Stimulated activated CD8-positive, alpha-beta memory T cell treated with anti-CD3 and anti-CD28 coated beads, Interleukin-7, amount 100 ng/mL, for 24 hours (primary cell): Measurements from ENCODE around the gene MCCC1.
"Not testable (repeated sequence)": the region's sequence is repeated elsewhere in the genome, so short reads cannot be mapped to it uniquely, and the experiment has no call there.

ENCODE experiments used
- DNase-seq: peaks from one replicate; pipeline ENCODE4 v3.0.0-alpha.2; 2020; ENCODE audit warnings: low read depth

MCCC1 gene

GRCh38 chr3:183103950-183104349 lies 4.7 kb upstream of the MCCC1 start:
- not testable (repeated sequence) for DNase-seq

GRCh38 chr3:183101040-183101439 lies 1.7 kb upstream of the MCCC1 start:
- DNase-seq, result not testable (repeated sequence)

DNA sequence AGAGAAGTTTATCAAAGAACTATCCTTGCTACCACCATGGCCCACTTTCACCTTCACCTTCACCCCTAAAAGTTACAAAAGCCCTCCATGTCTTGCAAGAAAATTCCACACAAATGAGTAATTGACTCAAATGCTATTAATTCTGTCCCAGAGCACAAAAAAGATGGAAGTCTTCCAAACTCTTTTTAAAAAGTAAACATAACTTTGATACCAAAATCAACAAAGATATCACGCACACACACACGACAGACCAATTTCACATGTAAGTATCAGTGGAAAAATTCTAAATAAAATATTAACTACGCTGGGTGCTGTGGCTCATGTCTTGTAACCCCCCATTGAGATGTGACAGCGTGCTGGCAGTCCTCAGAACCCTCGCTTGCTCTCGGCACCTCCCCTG lies 1.1 kb upstream of the MCCC1 start:
- no peak for DNase-seq

DNA sequence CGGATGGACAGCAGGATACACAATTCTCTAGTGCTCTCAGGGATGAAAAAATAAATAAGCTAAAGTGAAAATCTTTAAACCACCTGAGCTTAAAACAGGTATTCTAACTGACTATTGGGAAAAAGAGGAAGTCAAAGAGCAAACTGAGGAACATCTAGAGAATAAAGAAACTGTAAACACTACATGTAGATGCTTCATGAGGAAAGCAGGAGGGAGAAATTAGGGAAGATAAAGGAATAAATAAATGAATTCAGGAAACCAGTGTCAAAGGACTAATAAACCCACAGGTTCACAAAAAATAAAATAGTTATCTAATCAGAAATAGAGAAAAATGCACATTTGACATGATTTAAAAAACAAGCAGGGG lies 525 bp upstream of the MCCC1 start:
- no peak for DNase-seq

DNA sequence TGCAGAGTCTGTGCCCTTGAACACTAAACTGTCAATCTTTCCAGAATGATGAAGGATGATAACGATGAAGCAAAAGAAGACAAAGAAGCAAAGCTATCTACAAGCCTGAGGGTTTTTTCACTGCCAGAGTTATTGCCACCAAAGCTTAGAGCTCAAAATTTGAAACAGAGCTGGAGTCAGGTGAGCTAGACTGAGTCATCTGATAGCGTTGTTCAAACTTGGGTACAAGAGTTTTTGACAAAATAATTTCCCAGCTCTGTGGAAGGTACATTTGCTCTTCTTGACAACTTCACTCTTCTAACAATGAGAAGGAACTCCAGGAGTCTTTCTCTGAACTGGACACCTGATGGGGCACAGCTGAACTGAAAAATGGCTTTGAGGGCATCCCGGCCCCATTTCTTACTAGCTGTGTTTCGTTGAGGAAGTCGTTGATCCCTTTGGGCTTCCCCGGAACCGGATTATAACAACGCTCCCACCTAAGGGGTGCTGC lies 715 bp downstream of the MCCC1 start:
- DNase-seq, result no peak

DNA sequence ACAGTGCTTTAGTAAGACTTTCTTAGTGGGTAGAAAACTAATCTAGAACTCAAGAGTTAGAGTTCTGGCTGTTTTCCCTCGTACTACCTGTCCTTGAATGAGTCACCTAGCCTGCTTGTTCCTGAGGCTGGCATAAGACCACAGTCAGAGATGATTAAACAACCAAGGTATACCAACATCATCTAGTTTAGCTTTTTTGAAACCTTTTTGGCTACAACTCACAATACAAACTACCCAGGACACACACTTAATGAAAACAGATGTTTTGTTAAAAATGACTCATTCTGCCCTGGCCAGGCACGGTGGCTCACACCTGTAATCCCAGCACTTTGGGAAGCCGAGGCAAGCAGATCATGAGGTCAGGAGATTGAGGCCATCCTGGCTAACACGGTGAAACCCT lies 4.6 kb downstream of the MCCC1 start:
- no peak for DNase-seq

DNA sequence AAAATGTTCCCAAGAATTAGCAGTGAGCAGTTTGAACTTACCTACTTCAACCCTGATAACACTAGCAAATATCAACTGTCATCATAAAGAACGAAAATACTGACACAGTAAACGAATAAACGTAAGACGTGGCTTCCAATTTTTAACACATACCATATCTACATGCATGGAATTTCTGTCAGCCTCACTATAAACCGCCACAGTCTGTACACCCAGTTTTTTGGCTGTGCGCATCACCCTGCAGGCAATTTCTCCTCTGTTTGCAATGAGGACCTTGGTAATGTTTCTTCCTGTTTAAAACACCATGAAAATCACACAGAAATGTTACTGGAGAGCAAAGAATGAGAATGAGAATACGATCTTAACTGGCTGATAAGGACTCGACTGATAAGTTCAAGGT lies 7.0 kb downstream of the MCCC1 start:
- DNase-seq, result no peak

DNA sequence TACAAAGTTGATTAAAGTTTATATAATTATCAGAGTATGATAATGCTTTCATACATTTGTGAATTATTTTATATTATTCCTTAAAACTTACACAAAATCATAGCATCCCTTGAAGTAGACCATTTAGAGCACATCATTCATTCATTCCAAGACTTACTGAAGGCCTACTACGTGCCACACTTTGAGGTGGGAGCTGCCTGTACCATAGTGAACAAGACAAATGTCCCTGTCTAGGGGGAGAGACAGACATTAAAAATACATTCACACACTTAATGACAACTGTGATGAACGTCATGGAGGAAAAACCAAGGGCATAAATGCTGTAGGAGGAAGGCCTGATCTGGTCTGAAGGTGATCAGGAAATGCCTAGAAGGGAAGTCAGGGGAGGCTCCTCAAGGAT lies 12.1 kb downstream of the MCCC1 start:
- DNase-seq, result no peak

DNA sequence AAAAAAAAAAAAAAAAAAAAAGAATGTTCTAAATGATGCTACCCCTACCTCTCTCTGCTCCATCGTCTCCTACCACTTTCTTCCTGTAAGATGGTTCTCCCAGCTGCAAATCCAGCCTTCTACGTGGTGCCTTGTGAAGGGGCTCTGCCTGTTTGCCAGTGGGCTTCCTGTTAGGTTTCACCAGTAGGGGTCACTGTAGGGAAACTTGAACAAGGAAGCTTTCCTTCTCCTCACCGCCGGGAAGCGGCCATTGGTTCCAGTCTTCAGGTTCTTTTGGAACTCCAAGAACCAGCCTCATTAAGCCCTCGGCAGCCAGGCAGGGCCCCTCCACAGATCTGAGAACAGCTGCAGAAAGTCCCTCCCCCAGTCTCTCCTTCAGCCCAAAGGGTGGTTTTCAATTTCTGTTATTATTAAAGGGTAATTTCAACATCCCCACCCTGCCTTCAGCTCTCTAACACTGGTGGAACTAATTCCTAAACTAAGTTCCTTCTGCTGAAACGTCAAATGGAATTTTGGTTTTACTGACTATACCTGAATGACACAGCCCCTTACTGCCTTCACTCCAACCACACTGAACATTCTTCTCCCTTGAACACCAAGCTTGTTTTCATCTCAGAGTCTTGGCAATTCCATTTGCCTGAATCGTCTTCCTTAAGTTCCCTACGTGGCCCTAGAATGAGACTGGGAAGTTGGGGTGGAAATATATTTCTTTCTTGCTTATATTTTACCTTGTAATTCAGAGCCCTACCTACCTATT lies 13.5 kb downstream of the MCCC1 start:
- no peak for DNase-seq

- DNase-seq, result no peak
Measured at GRCh38 chr3:183082355-183082915, 16.9 kb downstream of the MCCC1 start.

GRCh38 chr3:183081459-183082183 lies 17.7 kb downstream of the MCCC1 start:
- no peak for DNase-seq

DNA sequence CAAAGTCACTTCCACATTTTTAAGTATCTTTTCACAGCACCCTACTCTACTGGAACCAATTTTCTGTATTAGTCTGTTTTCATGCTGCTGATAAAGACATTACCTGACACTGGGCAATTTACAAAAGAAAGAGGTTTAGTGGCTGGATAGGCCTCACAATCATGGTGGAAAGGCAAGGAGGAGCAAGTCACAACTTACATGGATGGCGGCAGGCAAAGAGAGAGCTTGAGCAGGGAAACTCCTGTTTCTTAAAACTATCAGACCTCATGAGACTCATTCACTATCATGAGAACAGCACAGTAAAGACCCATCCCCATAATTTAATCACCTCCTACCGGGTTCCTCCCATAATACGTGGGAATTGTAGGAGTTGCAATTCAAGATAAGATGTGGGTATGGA lies 18.7 kb downstream of the MCCC1 start:
- DNase-seq, result no peak

DNA sequence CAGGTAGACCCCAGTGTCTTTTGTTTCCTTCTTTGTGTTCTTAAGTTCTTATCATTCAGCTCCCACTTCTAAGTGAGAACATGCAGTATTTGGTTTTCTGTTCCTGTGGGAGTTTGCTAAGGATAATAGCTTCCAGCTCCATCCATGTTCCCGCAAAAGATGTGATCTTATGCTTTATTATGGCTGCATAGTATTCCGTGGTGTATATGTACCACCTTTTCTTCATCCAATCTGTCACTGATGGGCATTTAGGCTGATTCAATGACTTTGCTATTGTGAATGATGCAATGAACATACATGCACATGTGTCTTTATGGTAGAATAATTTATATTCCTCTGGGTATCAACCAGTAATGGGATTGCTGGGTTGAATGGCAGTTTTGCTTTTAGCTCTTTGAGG lies 24.4 kb downstream of the MCCC1 start:
- no peak for DNase-seq

DNA sequence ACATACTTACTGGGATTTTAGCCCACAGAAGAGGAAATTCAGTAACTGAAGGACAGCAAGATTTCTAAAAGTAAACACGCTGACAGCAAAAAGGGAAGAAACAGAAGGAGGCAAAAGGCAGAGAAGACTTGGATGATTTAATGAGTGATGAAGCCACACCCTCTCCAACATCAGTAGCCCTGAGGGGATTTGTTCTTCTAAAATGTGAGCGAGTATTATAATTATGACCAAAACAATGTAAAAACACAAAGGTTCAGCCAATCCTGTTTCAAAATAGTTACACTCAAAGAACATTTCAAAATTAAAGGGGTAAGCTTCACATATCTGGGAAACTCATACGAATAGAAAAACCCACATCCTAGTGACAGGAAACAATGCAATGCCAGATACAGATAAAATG lies 25.0 kb downstream of the MCCC1 start:
- DNase-seq, result no peak

GRCh38 chr3:183073839-183074238 lies 25.5 kb downstream of the MCCC1 start:
- no peak for DNase-seq

DNA sequence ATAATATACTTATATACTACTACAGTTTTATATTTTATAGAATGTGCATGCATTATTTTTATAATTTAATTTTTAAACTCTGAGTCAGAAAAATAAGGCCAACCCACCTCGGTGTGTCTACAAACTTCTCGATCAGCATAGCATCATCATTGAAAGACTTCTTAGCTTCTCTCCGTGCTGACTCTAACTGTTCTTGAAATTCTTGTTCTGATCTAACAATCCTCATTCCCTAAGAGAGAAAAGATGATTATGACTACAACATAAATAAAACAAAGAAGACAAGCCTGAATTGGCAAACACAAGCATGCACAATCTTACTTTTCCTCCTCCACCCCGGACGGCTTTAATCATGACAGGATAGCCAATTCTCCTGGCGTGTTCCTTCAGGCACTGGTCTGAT lies 28.4 kb downstream of the MCCC1 start:
- no peak for DNase-seq

GRCh38 chr3:183069086-183069485 lies 30.2 kb downstream of the MCCC1 start:
- DNase-seq, result no peak

GRCh38 chr3:183066891-183067290 lies 32.4 kb downstream of the MCCC1 start:
- not testable (repeated sequence) for DNase-seq

- no peak for DNase-seq
Measured at GRCh38 chr3:183064475-183064874, 34.8 kb downstream of the MCCC1 start.

GRCh38 chr3:183061391-183062172 lies 37.7 kb downstream of the MCCC1 start:
- no peak for DNase-seq

GRCh38 chr3:183058351-183058750 lies 40.9 kb downstream of the MCCC1 start:
- no peak for DNase-seq

- no peak for DNase-seq
Measured at GRCh38 chr3:183050706-183051105, 48.6 kb downstream of the MCCC1 start.

DNA sequence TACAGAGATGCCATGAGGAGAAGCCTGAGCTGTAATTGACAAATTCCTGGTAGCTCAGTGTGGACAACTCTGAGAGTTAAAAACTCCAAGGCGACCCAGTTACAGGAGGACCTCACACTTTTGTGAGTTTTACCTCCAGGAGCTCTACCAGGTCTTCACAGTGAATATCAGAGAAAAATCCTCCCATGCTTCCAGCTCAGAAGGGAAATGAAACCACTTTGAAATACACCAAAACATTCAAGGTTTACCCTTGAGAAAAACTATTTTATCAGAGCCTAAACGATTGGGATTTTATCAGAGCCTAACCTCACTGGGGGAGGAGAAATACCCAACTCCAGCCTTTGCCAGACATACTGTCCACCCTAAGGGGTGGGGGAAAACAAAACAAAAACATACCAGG lies 52.4 kb downstream of the MCCC1 start:
- DNase-seq, result no peak
